Neural cell (in vitro differentiated cells): ENCODE measurements around the gene NME3.

Experiments used
- CTCF ChIP-seq: fragments of 450-650 bp; IDR thresholded peaks from 2 replicates; pipeline ENCODE4 v1.5.1; 2014; ENCODE audit warnings: antibody characterized with exemption, mild to moderate bottlenecking, moderate library complexity; ENCODE audit not compliant: poor library complexity, severe bottlenecking
- EZH2 ChIP-seq: fragments of 200-600, 300-800 bp; shearing (Covaris generic), sonication (generic); IDR thresholded peaks from 2 replicates; pipeline ENCODE4 v1.6.1; 2014; ENCODE audit warnings: antibody characterized with exemption, low read length, borderline replicate concordance, mild to moderate bottlenecking; ENCODE audit not compliant: insufficient read depth, poor library complexity, severe bottlenecking

GRCh38 chr16:1779234-1779701 lies 7.9 kb upstream of the NME3 start:
- no peak for TF ChIP-seq EZH2
- no peak for TF ChIP-seq CTCF
